Heart left ventricle (tissue), 16 donors: Measurements from ENCODE around the gene RIN3. TPM values are rescaled to one million over a fixed set of nuclear protein-coding genes. Genes with fewer than 3 reads are reported as not detected.

Source experiments
- ATAC-seq, 4 donors: fragments of 200-7000 bp; cut with Tn5 transposase; one replicate each; pipeline ENCODE4 v1.9.1; 2020 to 2022; ENCODE audit warnings: moderate library complexity in 4 of 4, mild to moderate bottlenecking in 3 of 4, moderate number of reproducible peaks in 1 of 4
- DNase-seq, 5 donors: peaks; one replicate each; pipeline ENCODE4 v3.0.0-alpha.2; 2020
- H3K27ac ChIP-seq, 12 donors: fragments of 200-600 bp; sonication (generic) in 4 of 12; one replicate each; pipeline versions ENCODE4 v1.5.0 to v1.8.0; 2016 to 2022; ENCODE audit warnings: mild to moderate bottlenecking in 2 of 12
- H3K27me3 ChIP-seq, 9 donors: fragments of 200-600 bp; sonication (generic) in 2 of 9; one replicate each; pipeline versions ENCODE4 v1.5.1 to v1.8.0; 2016 to 2022; ENCODE audit warnings: mild to moderate bottlenecking in 3 of 9
- H3K36me3 ChIP-seq, 9 donors: fragments of 200-600 bp; sonication (generic) in 2 of 9; one replicate each; pipeline versions ENCODE4 v1.5.0 to v1.8.0; 2018 to 2022; ENCODE audit warnings: mild to moderate bottlenecking in 2 of 9
- H3K4me1 ChIP-seq, 12 donors: fragments of 200-600 bp; sonication (generic) in 4 of 12; one replicate each; pipeline versions ENCODE4 v1.5.0 to v1.8.0; 2016 to 2022; ENCODE audit warnings: mild to moderate bottlenecking in 3 of 12
- H3K4me3 ChIP-seq, 12 donors: fragments of 200-600 bp; sonication (generic) in 4 of 12; one replicate each; pipeline versions ENCODE4 v1.5.0 to v1.8.0; 2017 to 2022; ENCODE audit warnings: mild to moderate bottlenecking in 9 of 12, moderate library complexity in 4 of 12
- H3K9me3 ChIP-seq, 12 donors: fragments of 200-600 bp; sonication (generic) in 4 of 12; one replicate each; pipeline versions ENCODE4 v1.5.0 to v1.8.0; 2016 to 2022; ENCODE audit warnings: mild to moderate bottlenecking in 1 of 12
- POLR2A ChIP-seq, 2 donors: fragments of 450-650 bp; IDR thresholded peaks; one replicate each; pipeline ENCODE4 v1.6.1; 2017; ENCODE audit warnings: antibody characterized with exemption in 2 of 2, mild to moderate bottlenecking in 2 of 2, moderate library complexity in 2 of 2
- WGBS, 4 donors: extraction: QIAGEN DNeasy Blood & Tissue Kit in 2 of 4; methylation state at CpG; one replicate each; pipeline versions ENCODE4 v1.1.5 to v1.1.7; 2013 to 2018; 5-methylcytosine and 5-hydroxymethylcytosine counted together
- intact Hi-C, 10 donors: fragments of 100-400 bp; cut with DNase I; formaldehyde crosslinking; loops; one replicate each; pipeline versions ENCODE4 v1.11.1 to v1.14.2; 2022
- polyA plus RNA-seq, 2 donors: library from polyadenylated mRNA; stranded (reverse); fragments of 200-250 nt; gene quantifications; one replicate each; pipeline ENCODE4 v1.2.3, GENCODE V29; 2013
- total RNA-seq, 9 donors: library from RNA; depleted of rRNA in 2 of 9; stranded (reverse); fragments of >200 nt in 2 of 9; fragmentation: NEBNext Ultra II Directional in 3 of 9; extraction: Animal tissue kit (Norgen Biotek cat#: 25700) in 3 of 9; gene quantifications; one replicate each; pipeline versions ENCODE4 v1.1.0 to v1.2.4, GENCODE V29; 2016 to 2023
- TF ChIP-seq, protein P1 (sequence below), 12 donors: fragments of 200-600 bp; sonication (generic) in 4 of 12; IDR thresholded peaks; one replicate each; pipeline versions ENCODE4 v1.5.0 to v1.8.0; 2018 to 2022; ENCODE audit warnings: antibody characterized with exemption in 12 of 12, mild to moderate bottlenecking in 5 of 12
- donor health status: ischemic (EF 13 %, LVEDD 7.1; RV severe dilation, severe dysfunction).
- donor health status: healthy with polysubstance abuse.
- donor health status: DM: no; HTN: yes; CAD: no.
- donor health status: DM: no; HTN: no; CAD: no.
- donor health status: ischemic (EF 25% LVEDD 6.9; RV normal size, moderate dysfunction).
- donor health status: ischemic (EF 25% LVEDD 5.7; RV mildly dilated, moderate dysfunction).
- donor health status: healthy.
- donor health status: DM: yes; HTN: yes; CAD: no.
- donor health status: ischemic (EF 35%, LVEDD 5.7; RV mildly dilated, moderate dysfunction).
- donor health status: nonischemic (EF 11% LVEDD 7.7; RV severe dilation, severe dysfunction).
- donor health status: DM: yes; HTN: yes; CAD: no.
- donor health status: PGD.
- donor health status: ischemic (EF 29% LVEDD 5.4; RV normal size, mild dysfunction).
- donor health status: nonischemic (EF 23%, LVEDD 6.1; RV moderate dilation, normal function).

RIN3 gene
- total and polyA plus RNA-seq, 11 donors, result 8.6 to 37.0 (median 12.7) TPM

DNA sequence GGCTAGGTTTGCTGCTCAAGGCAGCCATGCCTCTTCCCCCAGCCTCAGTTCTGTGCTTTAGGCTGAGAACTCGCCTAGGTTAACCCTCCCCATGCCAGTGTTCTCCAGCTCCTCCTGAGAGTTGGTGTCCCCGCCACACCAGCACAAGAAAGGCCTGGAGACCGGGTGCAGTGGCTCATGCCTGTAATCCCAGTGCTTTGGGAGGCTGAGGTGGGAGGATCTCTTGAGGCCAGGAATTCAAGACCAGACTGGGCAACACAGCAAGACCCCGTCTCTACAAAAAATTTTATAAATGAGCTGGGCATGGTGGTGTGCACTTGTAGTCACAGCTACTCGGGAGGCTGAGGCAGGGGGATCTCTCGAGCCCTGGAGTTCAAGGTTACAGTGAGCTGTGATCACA lies 10.2 kb downstream of the RIN3 start:
- peaks cover 0 to 35% (median 5%) of the 10 kb centered on the region in 12 donors for H3K4me1 ChIP-seq
- DNase-seq, result no peak
- 91 to 95% (median 92%) methylated on average over 5 to 6 of the region's 6 CpGs for WGBS, 4 donors
- no peak for ATAC-seq
- TF ChIP-seq, protein P1, sequence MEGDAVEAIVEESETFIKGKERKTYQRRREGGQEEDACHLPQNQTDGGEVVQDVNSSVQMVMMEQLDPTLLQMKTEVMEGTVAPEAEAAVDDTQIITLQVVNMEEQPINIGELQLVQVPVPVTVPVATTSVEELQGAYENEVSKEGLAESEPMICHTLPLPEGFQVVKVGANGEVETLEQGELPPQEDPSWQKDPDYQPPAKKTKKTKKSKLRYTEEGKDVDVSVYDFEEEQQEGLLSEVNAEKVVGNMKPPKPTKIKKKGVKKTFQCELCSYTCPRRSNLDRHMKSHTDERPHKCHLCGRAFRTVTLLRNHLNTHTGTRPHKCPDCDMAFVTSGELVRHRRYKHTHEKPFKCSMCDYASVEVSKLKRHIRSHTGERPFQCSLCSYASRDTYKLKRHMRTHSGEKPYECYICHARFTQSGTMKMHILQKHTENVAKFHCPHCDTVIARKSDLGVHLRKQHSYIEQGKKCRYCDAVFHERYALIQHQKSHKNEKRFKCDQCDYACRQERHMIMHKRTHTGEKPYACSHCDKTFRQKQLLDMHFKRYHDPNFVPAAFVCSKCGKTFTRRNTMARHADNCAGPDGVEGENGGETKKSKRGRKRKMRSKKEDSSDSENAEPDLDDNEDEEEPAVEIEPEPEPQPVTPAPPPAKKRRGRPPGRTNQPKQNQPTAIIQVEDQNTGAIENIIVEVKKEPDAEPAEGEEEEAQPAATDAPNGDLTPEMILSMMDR (IDR thresholded peaks at IDR 0.05), result no peak
- no peak for TF ChIP-seq POLR2A (IDR thresholded peaks at IDR 0.05)
- intact Hi-C loops, result no loop called here
- peak overlapping the region in 1 of 12 donors; percentile 65 for H3K27ac ChIP-seq
- peaks cover 0 to 3% (median 0%) of the 10 kb centered on the region in 9 donors for H3K36me3 ChIP-seq
- no peaks in the 10 kb centered on the region for H3K9me3 ChIP-seq
- H3K4me3 ChIP-seq, result no peak overlapping the region
- H3K27me3 ChIP-seq, result no peaks in the 10 kb centered on the region

- Histone ChIP-seq H3K9me3 (no peaks in the 10 kb centered on the region), H3K4me1 (peaks cover 0 to 29% (median 4%) of the 10 kb centered on the region in 12 donors), H3K4me3 (no peak overlapping the region), H3K27ac (peak overlapping the region in 2 of 12 donors; percentile 49 to 65), H3K27me3 (no peaks in the 10 kb centered on the region), H3K36me3 (peaks cover 0 to 3% (median 0%) of the 10 kb centered on the region in 9 donors)
- TF ChIP-seq POLR2A (IDR thresholded peaks at IDR 0.05), result no peak
- TF ChIP-seq, protein P1 (IDR thresholded peaks at IDR 0.05), result no peak
- 74 to 96% (median 86%) methylated on average over 6 to 10 of the region's 10 CpGs for WGBS, 4 donors
- no peak for DNase-seq
- ATAC-seq, result no peak
- intact Hi-C loops, result no loop called here
Measured at GRCh38 chr14:92524602-92525185, 11.1 kb downstream of the RIN3 start.

DNA sequence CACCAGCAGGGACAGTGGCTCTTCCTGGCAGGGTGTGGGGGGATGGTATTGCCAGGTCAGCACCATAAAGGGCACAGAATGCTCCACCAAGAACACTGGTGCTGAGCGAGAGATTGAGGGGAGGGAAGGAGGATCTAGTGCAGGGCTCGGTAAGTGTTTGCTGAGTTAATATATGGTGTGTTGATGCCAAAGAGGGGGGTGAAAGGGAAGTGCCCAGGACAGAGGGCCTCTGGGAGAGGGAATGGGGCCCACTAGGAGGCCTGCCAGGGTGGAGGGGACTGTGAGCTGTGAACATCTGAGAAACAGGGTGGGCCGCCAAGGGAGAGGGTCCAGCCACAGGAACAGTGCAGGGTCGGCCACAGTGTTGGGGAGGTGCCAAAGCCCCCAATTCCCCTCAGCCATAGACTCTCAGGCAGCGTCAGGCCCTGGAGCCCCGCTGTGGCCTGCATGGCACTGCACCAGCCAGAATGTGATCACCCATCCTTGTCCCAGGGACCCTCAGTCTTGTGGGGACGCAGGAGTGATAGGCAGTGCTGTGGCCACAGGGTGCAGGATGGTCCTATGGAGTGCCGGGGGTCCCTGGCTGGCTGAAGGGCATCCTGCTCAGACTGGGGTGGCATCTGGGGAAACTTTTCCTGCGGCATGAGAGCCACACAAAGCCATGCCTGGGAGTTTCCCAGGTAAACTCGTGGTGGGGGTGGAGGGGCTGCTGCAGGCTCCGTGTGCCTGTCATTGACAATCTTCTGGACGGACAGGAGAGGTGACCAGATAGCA lies 11.9 kb downstream of the RIN3 start:
- H3K27ac ChIP-seq, result peak overlapping the region in 2 of 12 donors; percentile 49 to 65
- DNase-seq (no peak), ATAC-seq (peak in 2 of 4 donors; percentile 36 to 57)
- H3K9me3 ChIP-seq, result no peaks in the 10 kb centered on the region
- TF ChIP-seq, protein P1 (IDR thresholded peaks at IDR 0.05), result no peak
- no peak for TF ChIP-seq POLR2A (IDR thresholded peaks at IDR 0.05)
- H3K4me3 ChIP-seq, result no peak overlapping the region
- peaks cover 0 to 32% (median 4%) of the 10 kb centered on the region in 12 donors for H3K4me1 ChIP-seq
- intact Hi-C loops, result no loop called here
- no peaks in the 10 kb centered on the region for H3K27me3 ChIP-seq
- H3K36me3 ChIP-seq, result peaks cover 0 to under 1% (median 0%) of the 10 kb centered on the region in 9 donors
- 86 to 90% (median 87%) methylated on average over 7 to 12 of the region's 12 CpGs for whole genome bisulfite sequencing, 4 donors

DNA sequence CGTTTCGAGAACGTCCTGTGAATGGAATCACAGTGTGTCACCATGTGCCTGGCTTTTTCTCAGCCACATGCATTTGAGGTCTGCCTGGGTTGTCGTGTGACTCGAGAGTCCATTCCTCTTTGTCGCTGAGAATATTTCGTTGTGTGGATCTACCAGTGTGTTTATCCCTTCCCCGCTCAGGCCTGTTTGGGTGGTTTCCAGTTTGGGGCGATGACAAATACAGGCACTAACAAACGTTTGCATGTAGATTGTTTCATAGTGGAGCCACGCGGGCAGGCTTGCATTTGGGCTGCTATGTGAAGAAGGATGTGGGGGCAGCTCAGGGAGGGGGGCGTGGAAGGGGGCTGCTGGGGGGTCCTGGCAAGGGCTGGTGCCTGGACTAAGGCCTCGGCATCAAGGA lies 14.1 kb downstream of the RIN3 start:
- TF ChIP-seq, protein P1 (IDR thresholded peaks at IDR 0.05), result no peak
- TF ChIP-seq POLR2A (IDR thresholded peaks at IDR 0.05), result no peak
- WGBS, 4 donors, result 82 to 87% (median 85%) methylated on average over 14 of the region's 14 CpGs
- no peak for DNase-seq
- H3K27me3 ChIP-seq, result no peaks in the 10 kb centered on the region
- H3K4me3 ChIP-seq, result no peak overlapping the region
- peak overlapping the region in 1 of 12 donors; percentile 8 for H3K27ac ChIP-seq
- no peaks in the 10 kb centered on the region for H3K36me3 ChIP-seq
- intact Hi-C loops, result no loop called here
- no peaks in the 10 kb centered on the region for H3K9me3 ChIP-seq
- H3K4me1 ChIP-seq, result peaks cover 0 to 54% (median 6%) of the 10 kb centered on the region in 12 donors
- ATAC-seq, result no peak
